T-helper 2 cell treated with Interferon-gamma antibody and Interleukin-4, amounts not matched to agents 100 ng/mL and 5 ng/mL, for 36 hours (primary cell): ENCODE measurements around the gene GTSE1. TPM values are rescaled to one million over a fixed set of nuclear protein-coding genes. Genes with fewer than 3 reads are reported as not detected.

Source experiments
- intact Hi-C: fragments of 100-400 bp; cut with micrococcal nuclease; formaldehyde crosslinking; loops from one replicate; pipeline ENCODE4 v1.15.1; 2023
- total RNA-seq: library from RNA; stranded (reverse); gene quantifications from 2 replicates; pipeline ENCODE4 v1.2.3, GENCODE V29; 2022

The GTSE1 gene
- total RNA-seq, 1 donor from 2014 or later: 74.4 TPM

DNA sequence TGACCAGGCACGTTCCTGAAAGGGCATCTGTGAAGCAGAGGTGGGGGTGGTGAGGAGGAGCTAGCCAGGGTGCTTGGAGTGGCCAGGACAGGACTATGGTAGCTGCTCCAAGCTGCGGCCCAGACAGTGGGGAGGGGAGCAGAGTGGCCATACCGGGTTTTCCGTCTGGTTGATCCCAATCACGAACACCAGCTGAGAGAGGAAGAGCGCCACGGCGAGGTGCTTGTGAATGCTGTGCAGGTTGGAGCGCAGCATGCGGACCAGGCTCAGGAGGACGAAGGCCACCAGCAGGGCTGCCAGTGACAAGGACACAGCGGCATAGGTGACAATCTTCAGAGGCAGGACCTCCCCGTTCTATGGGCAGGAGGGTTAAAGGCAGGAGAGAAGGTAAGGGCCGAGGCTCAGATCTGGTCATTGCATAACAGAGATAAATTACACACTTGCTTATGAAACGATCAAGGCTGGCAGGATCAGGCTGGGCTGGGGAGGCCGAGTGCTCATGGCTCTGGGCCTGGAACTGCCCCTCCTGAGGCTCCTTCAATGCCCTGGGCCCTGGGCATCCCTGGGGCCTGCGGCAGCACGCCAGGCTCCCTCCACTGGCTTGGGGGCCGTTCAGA is 80.3 kb downstream of the GTSE1 start:
- intact Hi-C loops: no loop called here

DNA sequence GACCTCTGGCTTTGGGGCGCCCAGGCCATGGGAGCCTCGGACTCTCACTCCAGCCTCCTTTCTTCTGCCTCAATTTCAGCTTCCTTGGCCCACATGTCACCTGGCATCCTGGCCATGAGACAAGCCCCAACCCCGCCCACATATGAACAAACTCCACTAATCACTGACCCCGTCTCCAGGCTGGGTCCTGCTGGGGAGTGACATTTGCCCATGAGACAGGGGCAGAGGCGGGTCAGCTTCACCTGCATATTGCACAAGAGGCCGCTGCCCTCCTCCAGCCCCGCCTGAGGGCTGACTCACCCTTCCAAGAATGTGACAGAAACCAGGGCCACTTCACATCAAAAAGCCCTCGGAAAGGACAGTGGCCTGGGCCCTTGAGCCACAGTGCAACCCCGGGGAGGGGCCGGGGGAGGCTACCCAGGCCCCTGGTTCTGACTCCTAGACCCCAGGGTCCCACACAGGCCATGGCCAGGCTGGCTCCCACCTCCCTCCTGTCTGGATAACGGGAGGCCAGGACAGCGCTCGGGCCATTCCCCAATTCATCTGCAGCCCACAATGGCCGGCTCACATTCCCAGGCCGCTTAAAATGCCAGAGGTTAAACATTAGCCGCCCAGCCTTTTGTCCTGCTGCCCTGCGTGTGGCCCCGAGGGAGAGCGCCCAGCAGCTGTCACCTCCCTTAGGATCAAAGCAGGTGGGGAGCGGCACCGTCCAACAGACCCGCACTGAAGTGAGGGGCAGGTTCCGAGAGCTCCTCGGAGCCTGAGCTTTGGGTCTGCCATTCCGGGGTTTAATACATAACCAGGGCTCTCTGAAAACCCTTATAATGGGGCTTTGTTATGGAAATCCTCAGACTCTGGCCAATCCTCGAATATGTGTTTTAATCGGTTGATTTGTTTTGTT is 81.1 kb downstream of the GTSE1 start:
- intact Hi-C loops: no loop called here

DNA sequence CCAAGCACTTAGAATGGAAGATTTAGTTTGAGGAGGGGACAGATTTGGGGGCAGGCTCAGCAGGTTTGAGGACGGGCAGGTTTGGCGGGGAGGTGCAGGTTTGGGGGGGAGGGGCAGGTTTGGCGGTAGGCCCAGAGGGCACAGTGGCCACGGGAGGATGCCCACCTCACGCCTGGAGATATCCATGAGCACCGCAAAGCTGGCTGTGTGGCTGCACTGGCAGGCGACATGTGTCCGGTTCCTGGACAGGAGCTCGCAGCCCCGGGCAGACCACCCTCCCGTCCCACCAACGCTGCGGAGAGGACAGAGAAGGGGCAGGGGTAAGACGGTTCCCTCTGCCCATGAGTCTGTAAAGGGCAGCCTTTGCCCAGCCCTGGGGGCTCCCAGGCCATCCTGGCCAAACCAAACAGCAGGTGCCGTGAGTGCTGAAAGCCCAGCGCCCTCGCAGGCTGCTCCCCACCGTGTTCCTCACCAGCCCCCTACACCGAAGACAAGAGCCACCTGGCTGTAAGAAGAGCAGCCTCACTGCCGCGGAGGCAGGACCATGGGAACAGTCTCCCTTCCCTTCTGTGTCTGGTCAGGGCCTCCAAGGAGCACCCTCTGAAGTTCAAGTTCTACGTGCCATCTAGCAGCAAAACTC is 81.9 kb downstream of the GTSE1 start:
- intact Hi-C loops: no loop called here

GRCh38 chr22:46379066-46379930 is 82.6 kb downstream of the GTSE1 start:
- intact Hi-C loops: no loop called here

- intact Hi-C loops: no loop called here
These were observed 83.4 kb downstream of the GTSE1 start for GRCh38 chr22:46380069-46380468.

Other genes with a start within 250 kb of the GTSE1 start
- gene PPARA, start 146.3 kb upstream of the GTSE1 start, total RNA-seq: 9.0 and 9.1 TPM in 2 replicates
- 6.3 and 8.6 TPM in 2 replicates for gene CDPF1, start 46.6 kb upstream of the GTSE1 start, total RNA-seq
- gene PKDREJ, start 33.5 kb upstream of the GTSE1 start, total RNA-seq: not detected in 2 replicates
- 13.6 and 18.6 TPM in 2 replicates for gene TTC38, start 28.9 kb upstream of the GTSE1 start, total RNA-seq
- 65.2 and 69.8 TPM in 2 replicates for gene TRMU, start 38.8 kb downstream of the GTSE1 start, total RNA-seq
- gene CELSR1, start 240.8 kb downstream of the GTSE1 start, total RNA-seq: 0.41 and 0.43 TPM in 2 replicates